Measurements from ENCODE around the gene RPP14. TPM values are rescaled to one million over a fixed set of nuclear protein-coding genes. Genes with fewer than 3 reads are reported as not detected.
A peak's percentile ranks its signal among the peaks of the same experiment; 100 is the strongest.

The RPP14 gene
- total RNA-seq, 2 experiments from 2014 or later: 16.4 to 16.9 TPM

GRCh38 chr3:58292866-58293265 lies 13.2 kb upstream of the RPP14 start:
- no peak for DNase-seq
- Mint-ChIP-seq H3K27ac (no peak overlapping the region), H3K27me3 (no peaks in the 10 kb centered on the region), H3K36me3 (ENCODE audit: low read depth) (no peaks in the 10 kb centered on the region), H3K4me1 (no peaks in the 10 kb centered on the region), H3K4me3 (no peak overlapping the region), H3K9me3 (ENCODE audit: low read depth) (no peaks in the 10 kb centered on the region)
- intact Hi-C loops (cut with DNase I, micrococcal nuclease): no loop called here
- ATAC-seq: no peak
- ChIA-PET POLR2A (no interaction called here), CTCF (no interaction called here)

- ATAC-seq (no peak), DNase-seq (no peak)
- Mint-ChIP-seq H3K4me3 (no peak overlapping the region), H3K9me3 (ENCODE audit: low read depth) (no peaks in the 10 kb centered on the region), H3K27me3 (peaks cover 3% of the 10 kb centered on the region), H3K4me1 (no peaks in the 10 kb centered on the region), H3K27ac (no peak overlapping the region), H3K36me3 (ENCODE audit: low read depth) (no peaks in the 10 kb centered on the region)
- POLR2A ChIA-PET: no interaction called here
- CTCF ChIA-PET: interaction anchor here (1.1 to 2.6 kb wide), 2 partner anchors 13 to 53 kb away, joined by 3 to 14 read pairs; partner anchors contain the start of genes HTD2 and RPP14
- intact Hi-C loops (cut with DNase I, micrococcal nuclease): no loop called here
These were observed 12.5 kb upstream of the RPP14 start for GRCh38 chr3:58293516-58293915.

- DNase-seq (no peak), ATAC-seq (no peak)
- no peaks in the 10 kb centered on the region for H3K36me3 Mint-ChIP-seq (ENCODE audit: low read depth)
- no peaks in the 10 kb centered on the region for H3K4me1 Mint-ChIP-seq
- peaks cover under 1% of the 10 kb centered on the region for H3K9me3 Mint-ChIP-seq (ENCODE audit: low read depth)
- H3K27ac Mint-ChIP-seq: no peak overlapping the region
- intact Hi-C loops (cut with DNase I, micrococcal nuclease): no loop called here
- peaks cover 12% of the 10 kb centered on the region for H3K27me3 Mint-ChIP-seq
- ChIA-PET POLR2A (no interaction called here), CTCF (interaction anchor here (0.6 to 1.2 kb wide), 3 partner anchors 58 to 1099 kb away, joined by 3 read pairs; no protein-coding TSS in a partner anchor)
- H3K4me3 Mint-ChIP-seq: no peak overlapping the region
These were observed 9.8 kb upstream of the RPP14 start for GRCh38 chr3:58296269-58296668.

GRCh38 chr3:58296843-58297242 lies 9.2 kb upstream of the RPP14 start:
- Mint-ChIP-seq H3K4me3 (no peak overlapping the region), H3K27me3 (peaks cover 14% of the 10 kb centered on the region), H3K9me3 (ENCODE audit: low read depth) (peaks cover 3% of the 10 kb centered on the region), H3K36me3 (ENCODE audit: low read depth) (no peaks in the 10 kb centered on the region), H3K4me1 (no peaks in the 10 kb centered on the region), H3K27ac (no peak overlapping the region)
- intact Hi-C loops (cut with DNase I, micrococcal nuclease): no loop called here
- DNase-seq (no peak), ATAC-seq (no peak)
- CTCF ChIA-PET: interaction anchor here (0.6 to 1.2 kb wide), 3 partner anchors 9 to 1100 kb away, joined by 3 read pairs; partner anchors contain the start of genes HTD2 and RPP14
- POLR2A ChIA-PET: no interaction called here

GRCh38 chr3:58298190-58298589 lies 7.9 kb upstream of the RPP14 start:
- no peak overlapping the region for H3K27ac Mint-ChIP-seq
- H3K9me3 Mint-ChIP-seq (ENCODE audit: low read depth): peaks cover 3% of the 10 kb centered on the region
- H3K27me3 Mint-ChIP-seq: peaks cover 14% of the 10 kb centered on the region
- POLR2A ChIA-PET: no interaction called here
- DNase-seq (no peak), ATAC-seq (no peak)
- CTCF ChIA-PET: interaction anchor here (1.3 to 2.6 kb wide), 2 partner anchors 110 to 114 kb away, joined by 3 to 12 read pairs; no protein-coding TSS in a partner anchor
- intact Hi-C loops (cut with DNase I, micrococcal nuclease): no loop called here
- no peak overlapping the region for H3K4me3 Mint-ChIP-seq
- no peaks in the 10 kb centered on the region for H3K36me3 Mint-ChIP-seq (ENCODE audit: low read depth)
- H3K4me1 Mint-ChIP-seq: no peaks in the 10 kb centered on the region

- Mint-ChIP-seq H3K4me3 (no peak overlapping the region), H3K4me1 (no peaks in the 10 kb centered on the region), H3K27ac (no peak overlapping the region), H3K36me3 (ENCODE audit: low read depth) (no peaks in the 10 kb centered on the region), H3K9me3 (ENCODE audit: low read depth) (peaks cover 3% of the 10 kb centered on the region), H3K27me3 (peaks cover 14% of the 10 kb centered on the region)
- POLR2A ChIA-PET: no interaction called here
- DNase-seq (no peak), ATAC-seq (no peak)
- intact Hi-C loops (cut with DNase I, micrococcal nuclease): no loop called here
- CTCF ChIA-PET: interaction anchor here (0.7 to 2.6 kb wide), 3 partner anchors 82 to 115 kb away, joined by 3 to 12 read pairs (median 4); no protein-coding TSS in a partner anchor
These were observed 7.0 kb upstream of the RPP14 start for GRCh38 chr3:58299075-58299474.

GRCh38 chr3:58299839-58300516 lies 6.1 kb upstream of the RPP14 start:
- Mint-ChIP-seq H3K27me3 (peaks cover 14% of the 10 kb centered on the region), H3K4me3 (no peak overlapping the region), H3K36me3 (ENCODE audit: low read depth) (no peaks in the 10 kb centered on the region), H3K9me3 (ENCODE audit: low read depth) (peaks cover 3% of the 10 kb centered on the region), H3K27ac (no peak overlapping the region), H3K4me1 (no peaks in the 10 kb centered on the region)
- POLR2A ChIA-PET: no interaction called here
- CTCF ChIA-PET: interaction anchor here (0.6 to 2.6 kb wide), 6 partner anchors 64 to 192 kb away, joined by 3 to 12 read pairs (median 4); partner anchors contain the start of gene KCTD6
- intact Hi-C loops (cut with DNase I, micrococcal nuclease): loop anchor here (1.0 kb wide), 1 partner anchor 113 kb away; no protein-coding TSS in a partner anchor
- ATAC-seq (no peak), DNase-seq (no peak)

- ATAC-seq (no peak), DNase-seq (peak; percentile 63)
- no peaks in the 10 kb centered on the region for H3K27me3 Mint-ChIP-seq
- peak overlapping the region; percentile 97 for H3K4me3 Mint-ChIP-seq
- intact Hi-C loops (cut with DNase I, micrococcal nuclease): loop anchor here (1.0 to 5.0 kb wide), 11 partner anchors 14 to 745 kb away; partner anchors contain the start of genes ARF4 (in 1 of the 2), CFAP20DC (in 1 of the 2) and PDHB (in 1 of the 2)
- POLR2A ChIA-PET: no interaction called here
- H3K4me1 Mint-ChIP-seq: peaks cover 30% of the 10 kb centered on the region
- peak overlapping the region; percentile 97 for H3K27ac Mint-ChIP-seq
- peaks cover 37% of the 10 kb centered on the region for H3K36me3 Mint-ChIP-seq (ENCODE audit: low read depth)
- CTCF ChIA-PET: interaction anchor here (0.6 to 5.1 kb wide), 29 partner anchors 9 to 324 kb away, joined by 3 to 72 read pairs (median 6); partner anchors contain the start of genes ABHD6, KCTD6 and PXK
- H3K9me3 Mint-ChIP-seq (ENCODE audit: low read depth): no peaks in the 10 kb centered on the region
These were observed 1.7 kb downstream of the RPP14 start for GRCh38 chr3:58307639-58308215.

GRCh38 chr3:58308728-58309127 lies 2.7 kb downstream of the RPP14 start:
- POLR2A ChIA-PET: no interaction called here
- intact Hi-C loops (cut with DNase I, micrococcal nuclease): loop anchor here (5.0 kb wide), 3 partner anchors 131 to 744 kb away; partner anchors contain the start of gene CFAP20DC (in 1 of the 2)
- ATAC-seq (no peak), DNase-seq (no peak)
- Mint-ChIP-seq H3K27ac (peak overlapping the region; percentile 97), H3K9me3 (ENCODE audit: low read depth) (no peaks in the 10 kb centered on the region), H3K27me3 (no peaks in the 10 kb centered on the region), H3K4me3 (peak overlapping the region; percentile 97), H3K36me3 (ENCODE audit: low read depth) (peaks cover 45% of the 10 kb centered on the region), H3K4me1 (peaks cover 30% of the 10 kb centered on the region)
- CTCF ChIA-PET: interaction anchor here (1.3 to 5.1 kb wide), 7 partner anchors 13 to 155 kb away, joined by 3 to 72 read pairs (median 40); partner anchors contain the start of gene PXK

GRCh38 chr3:58317811-58318210 lies 11.8 kb downstream of the RPP14 start:
- peaks cover 7% of the 10 kb centered on the region for H3K4me1 Mint-ChIP-seq
- peaks cover 33% of the 10 kb centered on the region for H3K36me3 Mint-ChIP-seq (ENCODE audit: low read depth)
- POLR2A ChIA-PET: no interaction called here
- DNase-seq (no peak), ATAC-seq (no peak)
- CTCF ChIA-PET: interaction anchor here (2.5 to 9.5 kb wide), 2 partner anchors 10 to 97 kb away, joined by 6 to 72 read pairs; partner anchors contain the start of genes HTD2 and RPP14
- intact Hi-C loops (cut with DNase I, micrococcal nuclease): no loop called here
- H3K4me3 Mint-ChIP-seq: no peak overlapping the region
- H3K27ac Mint-ChIP-seq: no peak overlapping the region
- no peaks in the 10 kb centered on the region for H3K27me3 Mint-ChIP-seq
- no peaks in the 10 kb centered on the region for H3K9me3 Mint-ChIP-seq (ENCODE audit: low read depth)

GRCh38 chr3:58321791-58322190 lies 15.7 kb downstream of the RPP14 start:
- Mint-ChIP-seq H3K36me3 (ENCODE audit: low read depth) (peaks cover 10% of the 10 kb centered on the region), H3K27ac (no peak overlapping the region), H3K27me3 (no peaks in the 10 kb centered on the region), H3K9me3 (ENCODE audit: low read depth) (no peaks in the 10 kb centered on the region), H3K4me1 (peaks cover 40% of the 10 kb centered on the region), H3K4me3 (no peak overlapping the region)
- POLR2A ChIA-PET: no interaction called here
- DNase-seq (no peak), ATAC-seq (no peak)
- intact Hi-C loops (cut with DNase I, micrococcal nuclease): loop anchor here (1.0 to 5.0 kb wide), 7 partner anchors 14 to 731 kb away; partner anchors contain the start of gene CFAP20DC (in 1 of the 2)
- CTCF ChIA-PET: interaction anchor here (0.8 to 9.5 kb wide), 11 partner anchors 11 to 248 kb away, joined by 3 to 72 read pairs (median 3); partner anchors contain the start of genes HTD2 and RPP14
